ENCODE data around the gene USP21. TPM values are rescaled to one million over a fixed set of nuclear protein-coding genes. Genes with fewer than 3 reads are reported as not detected.
"Not testable (repeated sequence)": the region's sequence is repeated elsewhere in the genome, so short reads cannot be mapped to it uniquely, and the experiment has no call there.

Gene USP21, protein sequence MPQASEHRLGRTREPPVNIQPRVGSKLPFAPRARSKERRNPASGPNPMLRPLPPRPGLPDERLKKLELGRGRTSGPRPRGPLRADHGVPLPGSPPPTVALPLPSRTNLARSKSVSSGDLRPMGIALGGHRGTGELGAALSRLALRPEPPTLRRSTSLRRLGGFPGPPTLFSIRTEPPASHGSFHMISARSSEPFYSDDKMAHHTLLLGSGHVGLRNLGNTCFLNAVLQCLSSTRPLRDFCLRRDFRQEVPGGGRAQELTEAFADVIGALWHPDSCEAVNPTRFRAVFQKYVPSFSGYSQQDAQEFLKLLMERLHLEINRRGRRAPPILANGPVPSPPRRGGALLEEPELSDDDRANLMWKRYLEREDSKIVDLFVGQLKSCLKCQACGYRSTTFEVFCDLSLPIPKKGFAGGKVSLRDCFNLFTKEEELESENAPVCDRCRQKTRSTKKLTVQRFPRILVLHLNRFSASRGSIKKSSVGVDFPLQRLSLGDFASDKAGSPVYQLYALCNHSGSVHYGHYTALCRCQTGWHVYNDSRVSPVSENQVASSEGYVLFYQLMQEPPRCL
- total RNA-seq (2014; rRNA removed; shearing (Covaris generic); ENCODE audit: low replicate concordance) = 3.5 and 4.2 TPM in 2 replicates

DNA sequence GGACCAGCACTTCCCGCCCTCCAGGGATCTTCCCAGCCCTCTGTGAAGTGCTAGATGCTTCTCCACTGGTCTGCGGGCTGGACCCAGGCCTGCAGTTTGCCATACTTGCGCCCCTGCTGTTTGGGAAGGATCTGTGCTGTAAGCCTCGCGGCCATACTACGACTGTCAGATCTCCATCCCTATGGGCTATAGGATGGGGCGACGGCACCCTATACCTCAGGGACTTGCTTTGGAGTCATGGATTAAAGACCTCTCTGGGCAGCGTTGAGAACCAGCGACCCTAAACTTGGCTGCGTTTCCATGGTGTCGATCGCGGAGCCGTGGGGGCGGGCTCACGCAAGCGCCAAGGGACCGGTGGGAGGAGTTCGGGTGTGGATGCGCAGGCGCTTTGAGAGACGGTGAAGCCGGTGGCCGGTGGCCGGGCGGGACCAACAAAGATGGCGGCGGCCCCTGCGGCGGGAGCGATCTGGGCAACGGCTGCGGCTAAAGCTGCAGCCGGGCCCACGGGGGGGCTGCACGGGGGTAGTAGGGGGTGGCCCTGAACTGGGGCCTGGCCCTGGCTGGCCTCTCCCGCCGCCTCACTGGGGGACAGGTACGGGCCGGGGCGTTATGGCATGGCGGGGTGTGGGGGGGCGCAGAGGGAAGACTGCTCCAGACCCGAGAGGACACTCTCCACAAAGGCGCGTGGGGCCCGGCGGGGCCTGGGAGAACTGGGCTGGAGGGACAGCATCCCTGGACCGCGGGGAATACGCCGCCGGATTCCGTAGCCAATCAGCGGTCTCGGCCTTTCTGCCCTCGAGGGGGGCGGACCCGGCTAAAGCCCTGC is at the start of gene USP21:
Gene USP21, plus strand, starts transcription at position 414 of the 826 bp plus-strand sequence. CDS start 1,141 bp downstream, outside the sequence.
- DNase-seq = peak; percentile 89
- Histone ChIP-seq H3K9me3 (no peaks in the 10 kb centered on the region), H3K4me3 (peak within 1 kb of the TSS; percentile 88), H3K36me3 (peaks cover 53% of the 10 kb centered on the region), H3K27me3 (no peaks in the 10 kb centered on the region)

DNA sequence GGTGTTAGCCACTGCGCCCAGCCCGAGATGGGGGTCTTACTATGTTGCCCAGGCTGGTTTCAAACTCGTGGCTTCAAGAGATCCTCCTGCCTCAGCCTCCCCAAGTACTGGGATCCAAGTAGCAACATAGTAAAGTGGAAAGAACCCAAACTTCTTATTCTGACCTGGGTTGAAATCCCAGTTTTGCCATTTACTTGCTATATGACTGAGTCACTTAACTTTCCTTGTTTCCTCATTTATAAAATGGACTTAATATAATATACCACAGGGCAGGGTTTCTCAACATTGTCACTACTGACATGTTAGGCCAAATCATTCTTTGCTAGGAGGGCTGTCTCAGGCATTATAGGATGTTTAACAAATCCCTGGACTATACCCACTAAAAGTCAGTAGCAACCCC is 48.2 kb upstream of the USP21 start:
- H3K27me3 ChIP-seq = no peaks in the 10 kb centered on the region
- no peak for DNase-seq
- peaks cover 73% of the 10 kb centered on the region for H3K36me3 ChIP-seq
- H3K4me3 ChIP-seq = no peak overlapping the region
- H3K9me3 ChIP-seq = no peaks in the 10 kb centered on the region

GRCh38 chr1:161111527-161111926 is 47.8 kb upstream of the USP21 start:
- no peak for DNase-seq

GRCh38 chr1:161113915-161114314 is 45.4 kb upstream of the USP21 start:
- no peak for DNase-seq
- Histone ChIP-seq H3K27me3 (no peaks in the 10 kb centered on the region), H3K9me3 (no peaks in the 10 kb centered on the region), H3K36me3 (peaks cover 69% of the 10 kb centered on the region), H3K4me3 (no peak overlapping the region)

More at GRCh38 chr1:161111527-161111926, 47.8 kb upstream of the USP21 start:
- H3K36me3 ChIP-seq = peaks cover 74% of the 10 kb centered on the region
- H3K9me3 ChIP-seq = no peaks in the 10 kb centered on the region
- no peaks in the 10 kb centered on the region for H3K27me3 ChIP-seq
- H3K4me3 ChIP-seq = no peak overlapping the region

GRCh38 chr1:161114556-161114955 is 44.7 kb upstream of the USP21 start:
- DNase-seq = no peak

GRCh38 chr1:161115132-161115711 is 44.1 kb upstream of the USP21 start:
- peaks cover 69% of the 10 kb centered on the region for H3K36me3 ChIP-seq
- no peak overlapping the region for H3K4me3 ChIP-seq
- peak; percentile 83 for DNase-seq
- no peaks in the 10 kb centered on the region for H3K27me3 ChIP-seq
- H3K9me3 ChIP-seq = no peaks in the 10 kb centered on the region

More at GRCh38 chr1:161114556-161114955, 44.7 kb upstream of the USP21 start:
- Histone ChIP-seq H3K9me3 (no peaks in the 10 kb centered on the region), H3K27me3 (no peaks in the 10 kb centered on the region), H3K36me3 (peaks cover 69% of the 10 kb centered on the region), H3K4me3 (no peak overlapping the region)

DNA sequence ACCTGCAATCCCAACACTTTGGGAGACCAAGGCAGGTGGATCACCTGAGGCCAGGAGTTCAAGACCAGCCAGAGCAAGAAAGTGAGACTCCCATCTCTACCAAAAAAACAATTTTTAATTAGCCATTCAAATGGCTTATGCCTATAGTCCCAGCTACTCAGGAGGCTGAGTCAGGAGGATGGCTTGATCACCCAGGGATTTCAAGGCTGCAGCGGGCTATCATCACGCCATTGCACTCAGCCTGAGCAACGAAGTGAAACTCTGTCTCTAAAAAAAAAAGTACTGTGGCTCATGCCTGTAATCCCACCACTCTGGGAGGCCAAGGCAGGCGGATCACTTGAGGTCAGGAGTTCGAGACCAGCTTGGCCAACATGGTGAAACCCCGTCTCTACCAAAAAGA is 43.3 kb upstream of the USP21 start:
- not testable (repeated sequence) for H3K4me3 ChIP-seq, H3K9me3 ChIP-seq, H3K27me3 ChIP-seq, DNase-seq
- H3K36me3 ChIP-seq = peaks cover 72% of the 10 kb centered on the region

DNA sequence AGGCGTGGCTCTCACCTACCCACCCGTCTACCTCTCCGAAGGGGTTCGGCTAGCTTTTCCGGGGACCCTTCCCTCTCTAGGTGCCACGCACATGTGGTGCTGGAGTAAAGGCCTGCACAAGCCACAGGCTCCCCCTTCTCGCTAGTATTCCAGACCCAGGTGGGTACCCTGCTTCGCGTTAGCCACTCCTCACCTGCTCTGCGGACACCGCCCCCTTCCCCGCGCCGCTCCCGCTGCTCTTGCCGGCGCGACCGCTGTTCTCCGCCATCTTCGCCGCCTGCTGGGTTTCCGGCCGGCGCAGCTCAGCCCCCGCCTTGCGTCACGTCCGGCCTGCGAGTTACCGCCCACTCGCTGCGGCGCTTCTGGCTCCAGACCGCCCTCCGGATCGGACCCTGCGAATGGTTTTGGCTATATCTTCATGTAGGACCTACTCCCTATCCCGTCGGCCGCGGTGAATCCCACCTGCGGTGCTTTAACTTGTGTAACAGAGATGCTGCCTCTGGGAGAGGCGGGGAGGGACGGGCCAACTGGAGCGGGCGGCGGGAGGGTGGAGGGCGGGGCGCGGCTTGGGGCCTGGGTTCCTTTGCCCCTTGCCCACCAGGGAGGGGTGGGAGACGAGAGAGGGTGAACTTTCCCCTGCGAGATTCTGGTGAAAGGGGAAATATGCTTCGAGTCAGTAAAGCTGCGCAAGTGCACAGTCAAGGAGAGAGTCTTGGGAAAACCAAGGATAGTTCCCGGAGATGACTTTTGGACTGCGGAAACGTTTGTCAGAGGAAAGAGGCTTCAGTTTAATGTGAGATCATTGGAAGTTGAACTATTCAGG is 41.3 kb upstream of the USP21 start, which contains the start of the genes NIT1 and PFDN2:
Gene NIT1, plus strand, starts transcription at position 347 of the 823 bp plus-strand sequence. Its CDS starts 72 bp downstream, at position 419.
Gene PFDN2, minus strand, starts transcription at position 279 of the 823 bp plus-strand sequence. Its CDS starts 11 bp downstream, at position 268.
- Histone ChIP-seq H3K9me3 (no peaks in the 10 kb centered on the region), H3K27me3 (no peaks in the 10 kb centered on the region), H3K36me3 (peaks cover 78% of the 10 kb centered on the region), H3K4me3 (peak within 1 kb of the TSS; percentile 99)
- peak; percentile 93 for DNase-seq

GRCh38 chr1:161119092-161119903 is 40.0 kb upstream of the USP21 start:
- H3K9me3 ChIP-seq = no peaks in the 10 kb centered on the region

DNA sequence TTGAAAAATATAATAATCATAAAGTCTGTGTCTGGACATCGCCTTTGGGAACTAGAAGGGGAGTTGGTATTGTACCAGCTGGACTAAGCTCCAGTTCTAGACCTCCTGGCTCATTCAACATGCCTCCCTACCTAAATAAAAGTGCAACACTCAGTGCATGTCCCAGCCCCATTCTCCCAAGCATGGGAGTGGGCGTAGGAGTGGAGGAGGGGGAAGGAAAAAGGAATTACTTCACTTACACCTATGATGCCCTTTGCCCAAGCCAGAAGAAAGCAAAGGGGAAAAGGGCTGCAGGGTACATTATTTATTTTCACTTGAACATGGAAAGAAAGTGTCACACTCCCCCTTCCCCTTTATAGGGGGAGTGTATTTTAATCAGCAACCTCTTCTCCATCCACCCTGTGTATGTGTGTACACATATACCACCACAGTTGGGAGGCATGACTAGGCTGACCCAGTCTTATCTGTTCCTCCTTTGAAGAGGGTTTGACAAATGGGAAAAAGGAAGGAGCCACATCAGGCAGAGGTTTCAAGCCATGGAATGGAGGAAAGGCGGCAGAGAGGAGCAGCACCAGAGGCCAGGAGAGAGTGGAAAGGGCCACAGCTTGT is 38.2 kb upstream of the USP21 start:
- no peak overlapping the region for H3K4me3 ChIP-seq
- peaks cover 78% of the 10 kb centered on the region for H3K36me3 ChIP-seq
- H3K9me3 ChIP-seq = no peaks in the 10 kb centered on the region
- H3K27me3 ChIP-seq = no peaks in the 10 kb centered on the region
- no peak for DNase-seq

More at GRCh38 chr1:161119092-161119903, 40.0 kb upstream of the USP21 start:
- Histone ChIP-seq H3K27me3 (no peaks in the 10 kb centered on the region), H3K36me3 (peaks cover 77% of the 10 kb centered on the region), H3K4me3 (peak overlapping the region; percentile 99)
- DNase-seq = peak; percentile 49

GRCh38 chr1:161121834-161122233 is 37.5 kb upstream of the USP21 start:
- Histone ChIP-seq H3K36me3 (peaks cover 78% of the 10 kb centered on the region), H3K27me3 (no peaks in the 10 kb centered on the region), H3K4me3 (no peak overlapping the region), H3K9me3 (no peaks in the 10 kb centered on the region)
- DNase-seq = no peak

DNA sequence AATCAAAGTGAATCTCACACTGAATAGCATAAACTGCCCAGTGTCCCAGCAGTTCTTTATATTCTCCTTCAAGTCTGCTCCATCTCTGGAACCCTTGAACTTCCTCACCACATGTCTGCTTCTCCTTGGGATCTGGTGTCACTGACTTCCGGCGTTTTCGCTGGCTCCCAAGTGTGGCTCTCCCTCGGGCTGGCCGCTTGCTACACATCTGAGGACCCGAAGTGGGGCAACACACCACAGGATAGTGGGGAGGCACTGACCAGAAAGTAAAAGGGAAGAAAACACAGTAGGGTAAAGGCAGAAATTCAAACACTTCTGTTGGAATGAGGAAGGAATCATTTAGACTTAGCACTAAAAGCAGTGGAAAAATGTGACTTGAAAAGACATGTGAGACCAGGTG is 36.3 kb upstream of the USP21 start:
- H3K9me3 ChIP-seq = no peaks in the 10 kb centered on the region
- no peak for DNase-seq
- no peaks in the 10 kb centered on the region for H3K27me3 ChIP-seq
- H3K4me3 ChIP-seq = no peak overlapping the region
- H3K36me3 ChIP-seq = peaks cover 82% of the 10 kb centered on the region

DNA sequence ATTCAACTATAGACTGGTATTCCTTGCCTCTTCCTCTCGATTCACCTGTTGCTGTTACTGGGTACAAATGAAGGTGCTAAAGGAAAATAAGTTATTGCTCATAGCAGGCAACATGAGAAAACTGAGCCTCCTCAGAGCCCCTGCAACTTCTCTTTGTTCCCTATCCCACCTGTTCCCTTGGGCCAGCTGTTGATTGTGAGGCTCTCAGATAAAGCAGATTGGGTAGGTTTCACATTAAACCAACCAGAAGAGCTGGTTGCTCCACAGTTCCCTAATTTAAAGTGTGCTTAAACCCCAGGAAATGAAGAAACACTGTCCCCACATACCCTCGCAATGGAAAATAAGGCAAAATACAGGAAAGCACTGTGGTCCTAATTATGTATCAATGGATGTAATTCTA is 31.7 kb upstream of the USP21 start:
- DNase-seq = no peak
- Histone ChIP-seq H3K9me3 (no peaks in the 10 kb centered on the region), H3K4me3 (no peak overlapping the region), H3K36me3 (peaks cover 75% of the 10 kb centered on the region), H3K27me3 (no peaks in the 10 kb centered on the region)

- no peaks in the 10 kb centered on the region for H3K9me3 ChIP-seq
- no peaks in the 10 kb centered on the region for H3K27me3 ChIP-seq
- DNase-seq = no peak
- H3K36me3 ChIP-seq = peaks cover 65% of the 10 kb centered on the region
- H3K4me3 ChIP-seq = no peak overlapping the region
Observed at GRCh38 chr1:161128591-161129420, 30.5 kb upstream of the USP21 start.
